H9 (cell line): ENCODE results near the gene CBLB. TPM values are rescaled to one million over a fixed set of nuclear protein-coding genes. Genes with fewer than 3 reads are reported as not detected.

Experiments used
- DNase-seq: peaks from one replicate; pipeline ENCODE4 v3.0.0-alpha.2; 2017
- H2AFZ ChIP-seq: one replicate; pipeline ENCODE4 v1.6.1; 2013; ENCODE audit warnings: mild to moderate bottlenecking, low read length, control low read depth, moderate library complexity
- H2AK5ac ChIP-seq: 2 replicates; pipeline ENCODE4 v1.6.1; 2013; ENCODE audit warnings: low read length, control low read depth, mixed read lengths; ENCODE audit not compliant: insufficient read length
- H2BK120ac ChIP-seq: one replicate; pipeline ENCODE4 v1.6.1; 2013; ENCODE audit warnings: low read depth, mild to moderate bottlenecking, low read length, control low read depth, inconsistent platforms; ENCODE audit not compliant: poor library complexity, severe bottlenecking
- H2BK12ac ChIP-seq: 2 replicates; pipeline ENCODE4 v1.6.1; 2013; ENCODE audit warnings: low read length, control low read depth, mixed read lengths, low read depth; ENCODE audit not compliant: insufficient read length
- H2BK15ac ChIP-seq: 2 replicates; pipeline ENCODE4 v1.6.1; 2013; ENCODE audit warnings: low read depth, low read length, control low read depth
- H2BK20ac ChIP-seq: one replicate; pipeline ENCODE4 v1.6.1; 2013; ENCODE audit warnings: low read depth, mild to moderate bottlenecking, low read length, control low read depth, inconsistent platforms; ENCODE audit not compliant: poor library complexity, severe bottlenecking
- H2BK5ac ChIP-seq: 2 replicates; pipeline ENCODE4 v1.6.1; 2013; ENCODE audit warnings: low read length, control low read depth, mixed read lengths; ENCODE audit not compliant: insufficient read length
- H3K14ac ChIP-seq: 2 replicates; pipeline ENCODE4 v1.6.1; 2013; ENCODE audit warnings: low read length, control low read depth; ENCODE audit not compliant: insufficient read depth
- H3K18ac ChIP-seq: 2 replicates; pipeline ENCODE4 v1.6.1; 2013; ENCODE audit warnings: low read depth, mild to moderate bottlenecking, mixed read lengths, low read length, control low read depth; ENCODE audit not compliant: insufficient read length
- H3K23ac ChIP-seq: 2 replicates; pipeline ENCODE4 v1.6.1; 2013; ENCODE audit warnings: low read length, control low read depth, mixed read lengths, low read depth; ENCODE audit not compliant: insufficient read length
- H3K23me2 ChIP-seq: 2 replicates; pipeline ENCODE4 v1.6.1; 2013; ENCODE audit warnings: low read depth, mild to moderate bottlenecking, mixed read lengths, low read length, control low read depth; ENCODE audit not compliant: insufficient read length, poor library complexity, severe bottlenecking
- H3K27ac ChIP-seq: 2 replicates; pipeline ENCODE4 v1.5.1; 2013; ENCODE audit warnings: low read length, control low read depth, mixed read lengths, low read depth; ENCODE audit not compliant: insufficient read length
- H3K27me3 ChIP-seq: 2 replicates; pipeline ENCODE4 v1.6.1; 2013; ENCODE audit warnings: low read length, control low read depth, inconsistent platforms; ENCODE audit not compliant: insufficient read depth
- H3K4ac ChIP-seq: 2 replicates; pipeline ENCODE4 v1.6.1; 2013; ENCODE audit warnings: low read depth, mild to moderate bottlenecking, control low read depth, inconsistent platforms, low read length, moderate library complexity
- H3K4me1 ChIP-seq: 2 replicates; pipeline ENCODE4 v1.6.1; 2013; ENCODE audit warnings: low read length, control low read depth, inconsistent platforms; ENCODE audit not compliant: insufficient read depth
- H3K4me2 ChIP-seq: 2 replicates; pipeline ENCODE4 v1.6.1; 2013; ENCODE audit warnings: low read length, control low read depth, mixed read lengths; ENCODE audit not compliant: insufficient read length, insufficient read depth
- H3K56ac ChIP-seq: 2 replicates; pipeline ENCODE4 v1.6.1; 2013; ENCODE audit warnings: low read depth, mild to moderate bottlenecking, mixed read lengths, low read length, control low read depth; ENCODE audit not compliant: insufficient read length
- H3K79me1 ChIP-seq: 2 replicates; pipeline ENCODE4 v1.6.1; 2013; ENCODE audit warnings: low read depth, mild to moderate bottlenecking, moderate library complexity, low read length, control low read depth, inconsistent platforms; ENCODE audit not compliant: insufficient read depth, poor library complexity, severe bottlenecking
- H3K79me2 ChIP-seq: 2 replicates; pipeline ENCODE4 v1.6.1; 2013; ENCODE audit warnings: low read length, control low read depth, inconsistent platforms; ENCODE audit not compliant: insufficient read depth
- H3K9ac ChIP-seq: 2 replicates; pipeline ENCODE4 v1.6.1; 2013; ENCODE audit warnings: low read length, control low read depth, mixed read lengths; ENCODE audit not compliant: insufficient read length; ENCODE audit errors: extremely low read depth
- H3K9me3 ChIP-seq: one replicate; pipeline ENCODE4 v1.6.1; 2013; ENCODE audit warnings: low read depth, low read length, inconsistent platforms; ENCODE audit not compliant: control insufficient read depth
- H3T11ph ChIP-seq: one replicate; pipeline ENCODE4 v1.6.1; 2013; ENCODE audit warnings: mild to moderate bottlenecking, low read length, control low read depth, inconsistent platforms
- H4K20me1 ChIP-seq: one replicate; pipeline ENCODE4 v1.6.1; 2013; ENCODE audit not compliant: control insufficient read depth, insufficient read length, insufficient read depth
- H4K5ac ChIP-seq: 2 replicates; pipeline ENCODE4 v1.6.1; 2013; ENCODE audit warnings: low read depth, mild to moderate bottlenecking, mixed read lengths, low read length, control low read depth; ENCODE audit not compliant: insufficient read length
- H4K8ac ChIP-seq: replicated peaks from 2 replicates; pipeline ENCODE4 v1.6.1; 2013; ENCODE audit warnings: low read length, control low read depth, mixed read lengths, low read depth; ENCODE audit not compliant: insufficient read length
- H4K91ac ChIP-seq: 2 replicates; pipeline ENCODE4 v1.6.1; 2013; ENCODE audit warnings: low read depth, mild to moderate bottlenecking, moderate library complexity, mixed read lengths, low read length, control low read depth; ENCODE audit not compliant: insufficient read length
- H3K27ac Mint-ChIP-seq, 3 experiments: 2 replicates in 2 of 3; 3 replicates in 1 of 3; pipeline ENCODE4 v1.8.0; 2020 to 2021; ENCODE audit warnings: mixed read lengths in 3 of 3, mild to moderate bottlenecking in 1 of 3, moderate library complexity in 1 of 3
- H3K27me3 Mint-ChIP-seq: 2 replicates; pipeline ENCODE4 v1.8.0; 2021; ENCODE audit warnings: low read depth, mild to moderate bottlenecking, moderate library complexity, mixed read lengths
- H3K36me3 Mint-ChIP-seq, 3 experiments: 2 replicates in 2 of 3; 3 replicates in 1 of 3; pipeline ENCODE4 v1.8.0; 2020 to 2021; ENCODE audit warnings: low read depth in 3 of 3, mixed read lengths in 3 of 3; ENCODE audit not compliant: insufficient read depth in 1 of 3
- H3K4me1 Mint-ChIP-seq, 2 experiments: 2 replicates each; pipeline ENCODE4 v1.8.0; 2020; ENCODE audit warnings: mixed read lengths in 2 of 2
- H3K4me3 Mint-ChIP-seq, 2 experiments: 2 replicates in 1 of 2; 3 replicates in 1 of 2; pipeline ENCODE4 v1.8.0; 2020 to 2021; ENCODE audit warnings: mild to moderate bottlenecking in 2 of 2, mixed read lengths in 2 of 2, moderate library complexity in 1 of 2
- H3K9me3 Mint-ChIP-seq, 2 experiments: 2 replicates in 1 of 2; 3 replicates in 1 of 2; pipeline ENCODE4 v1.8.0; 2020; ENCODE audit warnings: mild to moderate bottlenecking in 2 of 2, mixed read lengths in 2 of 2, moderate library complexity in 1 of 2
- CTCF ChIP-seq: fragments of 200-600 bp; sonication (generic); conservative IDR thresholded peaks from 3 replicates; pipeline ENCODE4 v1.8.0; 2021; ENCODE audit warnings: antibody characterized with exemption, mild to moderate bottlenecking
- WGBS: extraction: QIAGEN DNeasy Blood & Tissue Kit; methylation state at CpG from one replicate; pipeline ENCODE4 v1.1.7; 2013; ENCODE audit warnings: missing lambda C conversion rate, low lambda C conversion rate, mixed read lengths; ENCODE audit not compliant: insufficient read length; ENCODE audit errors: extremely low coverage; 5-methylcytosine and 5-hydroxymethylcytosine counted together
- total RNA-seq: library from RNA; stranded (reverse); gene quantifications from 2 replicates; pipeline ENCODE4 v1.2.1, GENCODE V29; 2021

CBLB gene
- total RNA-seq, 1 experiment from 2014 or later, result 25.7 TPM

GRCh38 chr3:105856605-105857004 lies 12.2 kb downstream of the CBLB start:
- H3K56ac ChIP-seq, result no peak overlapping the region
- no peak overlapping the region for H4K91ac ChIP-seq
- H2BK5ac ChIP-seq, result no peak overlapping the region
- TF ChIP-seq CTCF, result no peak
- DNase-seq, result no peak
- no peaks in the 10 kb centered on the region for H4K20me1 ChIP-seq
- no peak overlapping the region for H3K9ac ChIP-seq
- no peak overlapping the region for H4K5ac ChIP-seq
- H3K79me1 ChIP-seq, result peaks cover 3% of the 10 kb centered on the region
- no peak overlapping the region for H3K18ac ChIP-seq
- no peaks in the 10 kb centered on the region for H3K27me3 Mint-ChIP-seq
- H3K4ac ChIP-seq, result no peak overlapping the region
- H3K4me1 ChIP-seq, result no peaks in the 10 kb centered on the region
- no peak overlapping the region for H2BK12ac ChIP-seq
- no peak overlapping the region for H2BK20ac ChIP-seq
- H3K4me3 Mint-ChIP-seq, result no peak overlapping the region
- no peak overlapping the region for H3K4me2 ChIP-seq
- H4K8ac ChIP-seq, result no peak overlapping the region
- no peak overlapping the region for H3K23ac ChIP-seq
- H3K14ac ChIP-seq, result no peak overlapping the region
- H2BK120ac ChIP-seq, result no peak overlapping the region
- H3K9me3 ChIP-seq, result no peaks in the 10 kb centered on the region
- no peaks in the 10 kb centered on the region for H3K27me3 ChIP-seq
- H3K4me1 Mint-ChIP-seq, result peaks cover 2 to 3% of the 10 kb centered on the region in 2 experiments; a peak in 2 of 4 replicates
- H3K23me2 ChIP-seq, result no peaks in the 10 kb centered on the region
- H2AK5ac ChIP-seq, result no peak overlapping the region
- no peak overlapping the region for H3K27ac ChIP-seq
- no peaks in the 10 kb centered on the region; the same call in 1 of the 2 replicates for H3K79me2 ChIP-seq
- peaks cover 7 to 39% (median 26%) of the 10 kb centered on the region in 3 experiments for H3K36me3 Mint-ChIP-seq
- no peak overlapping the region for H2BK15ac ChIP-seq
- H2AFZ ChIP-seq, result no peak overlapping the region
- no peak overlapping the region for H3K27ac Mint-ChIP-seq
- no CpG with 5 or more reads among the region's 2 CpGs for WGBS
- no peak overlapping the region for H3T11ph ChIP-seq
- no peaks in the 10 kb centered on the region for H3K9me3 Mint-ChIP-seq
